Measurements from ENCODE around the gene SEMA6B.
"Not testable (repeated sequence)": the region's sequence is repeated elsewhere in the genome, so short reads cannot be mapped to it uniquely, and the experiment has no call there.

SEMA6B gene

GRCh38 chr19:4533334-4533733, 26.1 kb downstream of the SEMA6B start:
- Histone ChIP-seq H3K9ac (ENCODE audit: insufficient read length) (no peak overlapping the region), H3K36me3 (ENCODE audit: insufficient read depth, low read length) (no peaks in the 10 kb centered on the region)

DNA sequence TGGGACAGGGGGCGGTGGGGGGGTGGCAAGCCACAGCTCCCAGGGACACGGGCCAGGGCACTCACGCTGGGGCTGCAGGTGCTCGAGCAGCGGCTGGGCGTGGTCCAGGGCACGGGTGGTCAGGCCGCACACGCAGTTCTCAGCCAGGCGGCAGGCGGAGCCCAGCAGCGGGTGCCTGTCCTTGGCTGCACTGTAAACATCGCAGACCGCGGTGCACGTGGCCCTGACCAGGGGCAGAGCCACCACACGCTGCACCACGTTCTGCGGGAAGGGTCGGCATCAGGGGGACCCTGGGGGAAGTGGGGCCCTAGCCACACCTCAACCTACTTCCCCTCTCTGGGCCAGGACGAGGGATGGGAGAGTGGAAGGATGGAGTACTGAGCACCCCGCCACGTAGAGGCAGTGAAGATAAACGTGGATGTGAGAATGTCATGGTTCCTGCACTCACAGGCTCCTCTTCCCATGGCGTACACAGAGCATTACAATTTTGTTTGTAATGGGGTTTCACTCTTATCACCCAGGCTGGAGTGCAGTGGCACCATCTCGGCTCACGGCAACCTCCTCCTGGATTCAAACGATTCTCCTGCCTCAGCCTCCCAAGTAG, 27.8 kb downstream of the SEMA6B start:
- H3K9me3 ChIP-seq (ENCODE audit: low read depth, low read length), result no peaks in the 10 kb centered on the region
- no peak overlapping the region for H3K27ac ChIP-seq
- H3K9ac ChIP-seq (ENCODE audit: insufficient read length), result no peak overlapping the region
- H3K4me3 ChIP-seq, result no peak overlapping the region
- H3K36me3 ChIP-seq (ENCODE audit: insufficient read depth, low read length), result no peaks in the 10 kb centered on the region
- no peak for TF ChIP-seq POLR2AphosphoS5 (IDR thresholded peaks at IDR 0.05; ENCODE audit: borderline replicate concordance, low read depth, low read length)
- TF ChIP-seq FOXP2 (optimal IDR thresholded peaks at IDR 0.05; ENCODE audit: control extremely low read depth, extremely low read length, insufficient read depth), result no peak
- TF ChIP-seq EZH2 (IDR thresholded peaks at IDR 0.05), result no peak
- no peak for DNase-seq (ENCODE audit: low read depth, low spot score)

More at GRCh38 chr19:4533334-4533733, 26.1 kb downstream of the SEMA6B start:
- H3K9me3 ChIP-seq (ENCODE audit: low read depth, low read length), result no peaks in the 10 kb centered on the region
- H3K4me3 ChIP-seq, result no peak overlapping the region
- TF ChIP-seq EZH2 (IDR thresholded peaks at IDR 0.05), result no peak
- TF ChIP-seq POLR2AphosphoS5 (IDR thresholded peaks at IDR 0.05; ENCODE audit: borderline replicate concordance, low read depth, low read length), result no peak
- no peak for TF ChIP-seq FOXP2 (optimal IDR thresholded peaks at IDR 0.05; ENCODE audit: control extremely low read depth, extremely low read length, insufficient read depth)
- DNase-seq (ENCODE audit: low read depth, low spot score), result no peak
- no peak overlapping the region for H3K27ac ChIP-seq

GRCh38 chr19:4529924-4530522, 29.5 kb downstream of the SEMA6B start:
- H3K4me3 ChIP-seq, result no peak overlapping the region
- TF ChIP-seq EZH2 (IDR thresholded peaks at IDR 0.05) (no peak), FOXP2 (optimal IDR thresholded peaks at IDR 0.05; ENCODE audit: control extremely low read depth, extremely low read length, insufficient read depth) (no peak), POLR2AphosphoS5 (IDR thresholded peaks at IDR 0.05; ENCODE audit: borderline replicate concordance, low read depth, low read length) (no peak)
- H3K27ac ChIP-seq, result no peak overlapping the region
- no peaks in the 10 kb centered on the region for H3K9me3 ChIP-seq (ENCODE audit: low read depth, low read length)
- no peaks in the 10 kb centered on the region for H3K36me3 ChIP-seq (ENCODE audit: insufficient read depth, low read length)
- no peak overlapping the region for H3K9ac ChIP-seq (ENCODE audit: insufficient read length)
- DNase-seq (ENCODE audit: low read depth, low spot score), result no peak

- H3K27ac ChIP-seq, result no peak overlapping the region
Measured at GRCh38 chr19:4528843-4529242, 30.6 kb downstream of the SEMA6B start.

DNA sequence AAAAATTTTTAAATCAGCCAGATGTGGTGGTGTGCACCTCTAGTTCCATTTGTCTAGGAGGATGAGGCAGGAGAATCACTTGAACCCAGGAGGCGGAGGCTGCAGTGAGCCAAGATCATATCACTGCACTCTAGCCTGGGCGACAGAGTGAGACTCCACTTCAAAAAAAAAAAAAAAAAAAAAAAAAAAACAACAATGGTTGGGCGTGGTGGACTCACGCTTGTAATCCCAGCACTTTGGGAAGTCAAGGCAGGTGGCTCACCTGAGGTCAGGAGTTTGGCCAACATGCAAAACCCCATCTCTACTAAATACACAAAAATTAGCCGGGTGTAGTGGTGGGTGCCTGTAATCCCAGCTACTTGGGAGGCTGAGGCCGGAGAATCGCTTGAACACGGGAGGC, 32.1 kb downstream of the SEMA6B start:
- not testable (repeated sequence) for H3K27ac ChIP-seq; H3K36me3 ChIP-seq (ENCODE audit: insufficient read depth, low read length); H3K9me3 ChIP-seq (ENCODE audit: low read depth, low read length); H3K9ac ChIP-seq (ENCODE audit: insufficient read length); H3K4me3 ChIP-seq; DNase-seq (ENCODE audit: low read depth, low spot score)

More at GRCh38 chr19:4528843-4529242, 30.6 kb downstream of the SEMA6B start:
- H3K4me3 ChIP-seq, result no peak overlapping the region
- no peak overlapping the region for H3K9ac ChIP-seq (ENCODE audit: insufficient read length)
- TF ChIP-seq POLR2AphosphoS5 (IDR thresholded peaks at IDR 0.05; ENCODE audit: borderline replicate concordance, low read depth, low read length) (no peak), FOXP2 (optimal IDR thresholded peaks at IDR 0.05; ENCODE audit: control extremely low read depth, extremely low read length, insufficient read depth) (no peak), EZH2 (IDR thresholded peaks at IDR 0.05) (no peak)
- H3K36me3 ChIP-seq (ENCODE audit: insufficient read depth, low read length), result no peaks in the 10 kb centered on the region
- DNase-seq (ENCODE audit: low read depth, low spot score), result no peak
- no peaks in the 10 kb centered on the region for H3K9me3 ChIP-seq (ENCODE audit: low read depth, low read length)

DNA sequence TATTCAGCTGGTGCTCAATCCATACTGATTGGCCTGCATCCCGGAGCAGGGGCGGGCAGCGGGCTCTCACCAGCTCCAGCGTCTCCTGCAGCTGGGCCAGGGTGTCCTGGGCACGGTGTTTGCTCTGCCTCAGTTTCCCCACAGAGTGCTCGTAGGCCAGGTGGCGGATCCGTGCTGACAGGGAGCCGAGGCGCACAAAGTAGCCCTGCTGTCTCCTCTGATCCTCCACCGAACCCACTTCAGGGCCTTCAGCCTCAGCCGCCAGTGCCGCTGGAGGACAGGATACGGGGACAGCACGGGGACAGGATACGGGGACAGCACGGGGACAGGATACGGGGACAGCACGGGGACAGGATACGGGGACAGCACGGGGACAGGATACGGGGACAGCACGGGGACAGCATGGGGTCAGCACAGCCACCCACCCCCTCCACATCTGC, 33.9 kb downstream of the SEMA6B start:
- TF ChIP-seq EZH2 (IDR thresholded peaks at IDR 0.05) (no peak), POLR2AphosphoS5 (IDR thresholded peaks at IDR 0.05; ENCODE audit: borderline replicate concordance, low read depth, low read length) (no peak), FOXP2 (optimal IDR thresholded peaks at IDR 0.05; ENCODE audit: control extremely low read depth, extremely low read length, insufficient read depth) (no peak)
- no peak overlapping the region for H3K27ac ChIP-seq

GRCh38 chr19:4524808-4525562, 34.5 kb downstream of the SEMA6B start:
- no peaks in the 10 kb centered on the region for H3K9me3 ChIP-seq (ENCODE audit: low read depth, low read length)
- TF ChIP-seq FOXP2 (optimal IDR thresholded peaks at IDR 0.05; ENCODE audit: control extremely low read depth, extremely low read length, insufficient read depth) (no peak), EZH2 (IDR thresholded peaks at IDR 0.05) (no peak), POLR2AphosphoS5 (IDR thresholded peaks at IDR 0.05; ENCODE audit: borderline replicate concordance, low read depth, low read length) (no peak)
- no peak for DNase-seq (ENCODE audit: low read depth, low spot score)
- no peak overlapping the region for H3K9ac ChIP-seq (ENCODE audit: insufficient read length)
- H3K36me3 ChIP-seq (ENCODE audit: insufficient read depth, low read length), result no peaks in the 10 kb centered on the region
- H3K4me3 ChIP-seq, result no peak overlapping the region
- H3K27ac ChIP-seq, result no peak overlapping the region

More for the DNA sequence above, 33.9 kb downstream of the SEMA6B start:
- no peak overlapping the region for H3K9ac ChIP-seq (ENCODE audit: insufficient read length)
- no peaks in the 10 kb centered on the region for H3K36me3 ChIP-seq (ENCODE audit: insufficient read depth, low read length)
- H3K9me3 ChIP-seq (ENCODE audit: low read depth, low read length), result no peaks in the 10 kb centered on the region
- H3K4me3 ChIP-seq, result no peak overlapping the region
- DNase-seq (ENCODE audit: low read depth, low spot score), result no peak

GRCh38 chr19:4523306-4524110, 36.0 kb downstream of the SEMA6B start:
- Histone ChIP-seq H3K27ac (no peak overlapping the region), H3K4me3 (no peak overlapping the region), H3K9ac (ENCODE audit: insufficient read length) (no peak overlapping the region), H3K9me3 (ENCODE audit: low read depth, low read length) (no peaks in the 10 kb centered on the region), H3K36me3 (ENCODE audit: insufficient read depth, low read length) (no peaks in the 10 kb centered on the region)
- DNase-seq (ENCODE audit: low read depth, low spot score), result no peak
- TF ChIP-seq FOXP2 (optimal IDR thresholded peaks at IDR 0.05; ENCODE audit: control extremely low read depth, extremely low read length, insufficient read depth) (no peak), POLR2AphosphoS5 (IDR thresholded peaks at IDR 0.05; ENCODE audit: borderline replicate concordance, low read depth, low read length) (no peak), EZH2 (IDR thresholded peaks at IDR 0.05) (no peak)
